Panc1 (cell line): ENCODE results near the gene WDR88. TPM values are rescaled to one million over a fixed set of nuclear protein-coding genes. Genes with fewer than 3 reads are reported as not detected.

Experiments used
- ATAC-seq: fragments of 200-7000 bp; cut with Tn5 transposase; 2 replicates; pipeline ENCODE4 v1.9.1; 2020; ENCODE audit warnings: mild to moderate bottlenecking, moderate library complexity
- BruUV-seq: library from RNA; stranded (reverse); fragments of 400-500 nt; replicated peaks from 2 replicates; lab custom pipeline; 2021; lab: Mats Ljungman, UMichigan
- CTCF ChIA-PET: fragments of 300-600 bp; sonication (Branson Sonifier 250); formaldehyde crosslinking; loops from one replicate; lab custom pipeline; 2022; ENCODE audit warnings: antibody characterized with exemption; lab: Charles Lee
- POLR2A ChIA-PET: fragments of 300-600 bp; sonication (Branson Sonifier 250); formaldehyde crosslinking; loops from one replicate; lab custom pipeline; 2022; ENCODE audit warnings: antibody characterized with exemption; lab: Charles Lee
- DNase-seq: peaks from one replicate; pipeline ENCODE4 v3.0.0-alpha.2; 2010; ENCODE audit warnings: low read depth, low spot score
- H3K27ac ChIP-seq: 2 replicates; pipeline ENCODE4 v1.5.1; 2011; ENCODE audit warnings: mild to moderate bottlenecking, low read length, inconsistent platforms
- H3K27me3 ChIP-seq: fragments of 200-500 bp; sonication (Bioruptor generic); 2 replicates; pipeline ENCODE4 v1.6.0; 2014; ENCODE audit warnings: low read length, inconsistent platforms; ENCODE audit not compliant: control insufficient read depth, insufficient read depth
- H3K36me3 ChIP-seq: fragments of 200-500 bp; sonication (Bioruptor generic); 2 replicates; pipeline ENCODE4 v1.5.1; 2014; ENCODE audit warnings: inconsistent platforms, mild to moderate bottlenecking, low read length, moderate library complexity; ENCODE audit not compliant: control insufficient read depth, insufficient read depth
- H3K4me1 ChIP-seq: 2 replicates; pipeline ENCODE4 v1.5.1; 2011; ENCODE audit warnings: inconsistent platforms, mild to moderate bottlenecking, low read length, moderate library complexity; ENCODE audit not compliant: control insufficient read depth, insufficient read depth
- H3K4me3 ChIP-seq, 2 experiments: 2 replicates each; pipeline ENCODE4 v1.5.1; 2011 to 2012; ENCODE audit warnings: low read depth in 2 of 2, low read length in 2 of 2, mild to moderate bottlenecking in 2 of 2, inconsistent platforms in 1 of 2, moderate library complexity in 1 of 2
- H3K9me3 ChIP-seq: fragments of 200-500 bp; sonication (Bioruptor generic); 2 replicates; pipeline ENCODE4 v1.5.1; 2014; ENCODE audit warnings: low read depth, mild to moderate bottlenecking, inconsistent platforms, low read length, moderate library complexity; ENCODE audit not compliant: control insufficient read depth, insufficient read depth
- POLR2AphosphoS5 ChIP-seq: IDR thresholded peaks from 2 replicates; pipeline ENCODE4 v1.6.1; 2012; ENCODE audit warnings: mild to moderate bottlenecking, low read depth, low read length, moderate library complexity
- REST ChIP-seq, 2 experiments: IDR thresholded peaks; 2 replicates each; pipeline ENCODE4 v1.6.1; 2011 to 2012; ENCODE audit warnings: low read depth in 2 of 2, control low read depth in 1 of 2, low read length in 1 of 2, mild to moderate bottlenecking in 1 of 2, moderate library complexity in 1 of 2; ENCODE audit not compliant: insufficient read depth in 1 of 2
- SIN3A ChIP-seq: IDR thresholded peaks from 2 replicates; pipeline ENCODE4 v1.6.1; 2012; ENCODE audit warnings: low read depth, mild to moderate bottlenecking, low read length, moderate library complexity, borderline replicate concordance; ENCODE audit not compliant: insufficient read depth
- TCF7L2 ChIP-seq: IDR thresholded peaks from 2 replicates; pipeline ENCODE4 v1.6.1; 2011; ENCODE audit warnings: mild to moderate bottlenecking, low read depth, low read length, inconsistent platforms
- in situ Hi-C: cut with HindIII; loops from 2 replicates; pipeline ENCODE4 v1.10.0; 2016; ENCODE audit warnings: low sequenced_read_pairs, low pct_unique_long_range_greater_than_20kb
- intact Hi-C: fragments of 100-400 bp; cut with micrococcal nuclease; formaldehyde crosslinking; loops from one replicate; pipeline ENCODE4 v1.10.0; 2022; ENCODE audit not compliant: unreplicated experiment
- total RNA-seq: library from RNA; stranded (reverse); gene quantifications from one replicate; pipeline ENCODE4 v1.2.1, GENCODE V29; 2021; ENCODE audit not compliant: unreplicated experiment
- TF ChIP-seq, protein P1 (sequence below): fragments of 450-650 bp; IDR thresholded peaks from 2 replicates; pipeline ENCODE4 v1.5.1; 2017; ENCODE audit warnings: mild to moderate bottlenecking

The WDR88 gene
- total RNA-seq, 1 experiment from 2014 or later, result 0.31 TPM

DNA sequence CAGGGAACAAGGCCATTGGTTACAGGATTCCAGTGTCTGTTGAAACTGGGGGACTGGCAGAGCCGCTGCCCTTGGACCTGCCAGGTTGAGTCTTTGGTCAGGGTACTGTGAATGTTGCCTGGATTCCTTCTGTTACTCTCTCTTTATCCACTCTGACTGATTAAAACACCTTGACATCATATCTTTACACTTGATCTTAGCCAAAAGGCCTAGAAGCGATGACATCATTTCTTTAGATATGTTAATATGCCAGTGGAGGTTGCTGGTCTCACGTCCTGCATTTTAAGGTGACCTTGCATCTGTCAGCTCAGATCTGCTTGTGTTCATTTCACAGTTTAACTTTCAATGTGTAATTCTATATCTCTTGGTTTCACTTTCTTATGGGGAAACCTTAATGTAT lies 41.7 kb upstream of the WDR88 start:
- H3K4me3 ChIP-seq, result no peak overlapping the region
- peaks cover 5% of the 10 kb centered on the region; the same call in 1 of the 2 replicates for H3K4me1 ChIP-seq
- H3K27ac ChIP-seq, result peak overlapping the region; percentile 34; the same call in 1 of the 2 replicates
- TF ChIP-seq SIN3A, result no peak
- TF ChIP-seq, protein P1, sequence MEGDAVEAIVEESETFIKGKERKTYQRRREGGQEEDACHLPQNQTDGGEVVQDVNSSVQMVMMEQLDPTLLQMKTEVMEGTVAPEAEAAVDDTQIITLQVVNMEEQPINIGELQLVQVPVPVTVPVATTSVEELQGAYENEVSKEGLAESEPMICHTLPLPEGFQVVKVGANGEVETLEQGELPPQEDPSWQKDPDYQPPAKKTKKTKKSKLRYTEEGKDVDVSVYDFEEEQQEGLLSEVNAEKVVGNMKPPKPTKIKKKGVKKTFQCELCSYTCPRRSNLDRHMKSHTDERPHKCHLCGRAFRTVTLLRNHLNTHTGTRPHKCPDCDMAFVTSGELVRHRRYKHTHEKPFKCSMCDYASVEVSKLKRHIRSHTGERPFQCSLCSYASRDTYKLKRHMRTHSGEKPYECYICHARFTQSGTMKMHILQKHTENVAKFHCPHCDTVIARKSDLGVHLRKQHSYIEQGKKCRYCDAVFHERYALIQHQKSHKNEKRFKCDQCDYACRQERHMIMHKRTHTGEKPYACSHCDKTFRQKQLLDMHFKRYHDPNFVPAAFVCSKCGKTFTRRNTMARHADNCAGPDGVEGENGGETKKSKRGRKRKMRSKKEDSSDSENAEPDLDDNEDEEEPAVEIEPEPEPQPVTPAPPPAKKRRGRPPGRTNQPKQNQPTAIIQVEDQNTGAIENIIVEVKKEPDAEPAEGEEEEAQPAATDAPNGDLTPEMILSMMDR, result no peak
- no peak for TF ChIP-seq TCF7L2
- TF ChIP-seq POLR2AphosphoS5, result no peak
- TF ChIP-seq REST (IDR thresholded peaks at IDR 0.05; ENCODE audit: insufficient read depth in 1 of 2, low read depth in 2 of 2, low read length in 1 of 2), result no peak
- intact Hi-C loops (no loop called here), in situ Hi-C loops (no loop called here)
- ChIA-PET POLR2A (no interaction called here), CTCF (no interaction called here)
- DNase-seq, result no peak
- no TSS peak for BruUV-seq
- peaks cover 10% of the 10 kb centered on the region for H3K36me3 ChIP-seq
- no peaks in the 10 kb centered on the region for H3K27me3 ChIP-seq
- no peaks in the 10 kb centered on the region for H3K9me3 ChIP-seq
- ATAC-seq, result no peak

DNA sequence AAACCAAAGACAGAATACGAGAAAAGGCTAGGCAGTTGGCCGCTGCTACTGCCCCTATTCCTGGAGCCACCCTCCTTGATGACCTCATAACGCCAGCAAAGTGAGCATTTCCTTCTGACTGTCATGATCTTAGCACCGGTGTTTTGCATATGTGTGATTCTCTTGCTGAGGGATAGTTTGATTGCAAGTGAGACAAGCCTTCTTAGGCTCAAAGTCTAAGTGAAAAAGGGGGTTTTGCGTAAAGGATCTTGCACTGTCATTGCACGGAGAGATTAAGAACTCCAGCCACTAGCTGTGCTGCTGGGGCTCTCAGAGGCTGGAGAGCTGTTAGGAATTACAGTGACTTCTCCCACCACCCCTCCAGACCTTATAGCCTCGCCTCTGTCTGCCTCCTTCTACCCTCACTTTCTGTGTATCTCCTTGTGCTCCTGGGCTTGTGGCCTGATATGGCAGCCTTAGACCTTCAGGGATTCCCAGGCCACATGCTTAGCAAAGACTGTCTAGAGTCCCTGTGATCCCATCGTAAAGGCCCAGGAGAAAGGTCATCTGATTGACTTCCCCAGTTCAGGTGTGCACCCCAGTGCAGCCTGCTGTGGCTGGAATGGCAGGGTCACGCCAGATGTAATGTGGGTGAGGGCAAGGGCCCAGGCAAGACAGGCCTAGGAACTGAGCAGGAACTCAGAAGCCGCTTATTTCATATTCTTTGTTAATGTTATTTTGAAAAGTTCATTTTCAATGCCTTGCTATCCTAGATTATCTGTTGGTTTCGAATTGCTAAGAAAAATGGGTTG lies 38.3 kb upstream of the WDR88 start:
- no TSS peak for BruUV-seq
- H3K4me1 ChIP-seq, result peaks cover 11% of the 10 kb centered on the region; the same call in 1 of the 2 replicates
- ATAC-seq, result no peak
- intact Hi-C loops (no loop called here), in situ Hi-C loops (no loop called here)
- 0 out of 2 replicates have a peak overlapping the region, but pooled peaks have one; percentile 17 for H3K27ac ChIP-seq
- H3K27me3 ChIP-seq, result no peaks in the 10 kb centered on the region
- CTCF ChIA-PET, result no interaction called here
- DNase-seq, result no peak
- H3K9me3 ChIP-seq, result no peaks in the 10 kb centered on the region
- POLR2A ChIA-PET, result no interaction called here
- peaks cover 27% of the 10 kb centered on the region for H3K36me3 ChIP-seq
- TF ChIP-seq REST (IDR thresholded peaks at IDR 0.05; ENCODE audit: insufficient read depth in 1 of 2, low read depth in 2 of 2, low read length in 1 of 2) (no peak), POLR2AphosphoS5 (no peak), TCF7L2 (no peak), SIN3A (no peak)
- TF ChIP-seq, protein P1, result no peak
- no peak overlapping the region for H3K4me3 ChIP-seq
